Measurements from ENCODE around the gene PINLYP. TPM values are rescaled to one million over a fixed set of nuclear protein-coding genes. Genes with fewer than 3 reads are reported as not detected.
"Not testable (repeated sequence)": the region's sequence is repeated elsewhere in the genome, so short reads cannot be mapped to it uniquely, and the experiment has no call there.

PINLYP gene
- total RNA-seq, 1 experiment from 2014 or later = 3.9 TPM

- no peaks in the 10 kb centered on the region for H3K9me3 ChIP-seq (replicated peaks)
- H3K27me3 ChIP-seq = no peaks in the 10 kb centered on the region
- no peak overlapping the region for H3K4me3 ChIP-seq
- H3K36me3 ChIP-seq = peaks cover 3% of the 10 kb centered on the region
- H3K27ac ChIP-seq = no peak overlapping the region
- DNase-seq = no peak
- H3K4me1 ChIP-seq = 0 out of 2 replicates have a peak, but pooled peaks cover 4% of the 10 kb centered on the region
Observed at GRCh38 chr19:43598445-43599240, 23.0 kb downstream of the PINLYP start.

DNA sequence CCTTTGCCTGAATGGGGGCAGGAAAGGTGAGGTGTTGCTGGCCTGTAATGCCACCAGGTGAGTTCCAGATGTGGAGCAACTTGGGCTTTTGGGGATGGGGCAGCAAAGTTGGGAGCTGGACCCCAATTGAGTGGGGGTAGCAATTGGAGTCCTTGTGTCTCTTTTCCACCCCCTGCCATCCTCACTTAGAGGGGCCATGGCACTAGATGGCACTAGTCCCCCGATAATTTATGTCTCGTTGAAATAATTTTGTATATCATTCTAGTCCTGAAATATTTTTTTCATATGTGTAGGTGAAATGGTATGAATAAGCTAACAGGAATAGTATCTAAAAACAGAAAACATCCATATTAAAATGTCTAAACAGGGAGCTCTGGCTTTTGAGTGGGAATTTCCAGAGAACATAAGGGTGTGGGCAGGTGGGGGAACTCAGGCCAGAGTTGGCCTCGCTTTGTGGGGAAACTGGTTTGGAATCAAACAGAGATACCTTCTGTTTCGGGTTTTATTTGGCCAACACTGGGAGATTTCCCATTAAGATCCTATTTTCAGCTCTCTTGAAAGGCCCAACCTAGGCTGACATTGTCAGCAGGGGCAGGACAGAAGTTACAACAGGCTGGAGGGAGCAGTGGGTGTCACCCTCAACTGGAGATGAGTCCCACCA is 24.2 kb downstream of the PINLYP start:
- Histone ChIP-seq H3K27ac (no peak overlapping the region), H3K36me3 (peaks cover 3% of the 10 kb centered on the region), H3K4me1 (0 out of 2 replicates have a peak, but pooled peaks cover 4% of the 10 kb centered on the region), H3K27me3 (no peaks in the 10 kb centered on the region), H3K4me3 (no peak overlapping the region), H3K9me3 (replicated peaks) (no peaks in the 10 kb centered on the region)
- DNase-seq = no peak

GRCh38 chr19:43600326-43600725 is 24.7 kb downstream of the PINLYP start:
- H3K4me3 ChIP-seq; H3K4me1 ChIP-seq; H3K36me3 ChIP-seq; H3K9me3 ChIP-seq (replicated peaks); DNase-seq; H3K27ac ChIP-seq; H3K27me3 ChIP-seq: not testable (repeated sequence)

DNA sequence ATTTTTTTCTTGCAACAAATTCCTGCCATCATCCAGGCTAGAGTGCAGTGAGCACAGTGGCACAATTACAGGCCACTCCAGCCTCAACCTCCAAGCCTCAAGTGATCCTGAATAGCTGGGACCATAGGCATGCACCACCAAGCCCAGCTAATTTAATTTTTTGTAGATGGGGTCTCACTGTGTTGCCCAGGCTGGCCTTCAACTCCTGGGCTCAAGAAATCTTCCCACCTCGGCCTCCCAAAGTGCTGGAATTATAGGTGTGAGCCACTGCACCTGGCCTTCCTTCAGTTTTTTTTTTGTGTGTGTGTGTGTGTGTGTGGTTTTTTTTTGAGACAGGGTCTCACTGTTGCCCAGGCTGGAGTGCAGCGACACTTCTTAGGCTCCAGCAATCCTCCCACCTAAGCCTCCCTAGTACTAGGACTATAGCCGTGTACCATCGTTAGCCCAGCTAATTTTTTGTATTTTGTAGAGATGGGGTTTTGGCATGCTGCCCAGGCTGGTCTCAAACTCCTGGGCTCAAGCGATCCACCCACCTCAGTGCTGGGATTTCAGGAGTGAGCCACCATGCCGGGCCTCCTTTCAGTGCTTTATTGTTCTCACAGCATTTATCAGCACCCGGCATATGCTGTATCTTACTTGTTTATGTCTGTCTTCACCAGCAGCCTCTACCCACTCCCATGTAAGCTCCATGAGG is 30.4 kb downstream of the PINLYP start:
- DNase-seq = no peak
- Histone ChIP-seq H3K36me3 (peaks cover 5% of the 10 kb centered on the region), H3K27ac (no peak overlapping the region), H3K27me3 (no peaks in the 10 kb centered on the region), H3K4me1 (no peaks in the 10 kb centered on the region), H3K4me3 (no peak overlapping the region), H3K9me3 (replicated peaks) (no peaks in the 10 kb centered on the region)

- DNase-seq = no peak
- H3K4me3 ChIP-seq = no peak overlapping the region
- peaks cover 6% of the 10 kb centered on the region for H3K36me3 ChIP-seq
- no peaks in the 10 kb centered on the region for H3K9me3 ChIP-seq (replicated peaks)
- no peaks in the 10 kb centered on the region for H3K27me3 ChIP-seq
- no peak overlapping the region for H3K27ac ChIP-seq
- H3K4me1 ChIP-seq = no peaks in the 10 kb centered on the region
Observed at GRCh38 chr19:43606569-43607229, 31.1 kb downstream of the PINLYP start.

DNA sequence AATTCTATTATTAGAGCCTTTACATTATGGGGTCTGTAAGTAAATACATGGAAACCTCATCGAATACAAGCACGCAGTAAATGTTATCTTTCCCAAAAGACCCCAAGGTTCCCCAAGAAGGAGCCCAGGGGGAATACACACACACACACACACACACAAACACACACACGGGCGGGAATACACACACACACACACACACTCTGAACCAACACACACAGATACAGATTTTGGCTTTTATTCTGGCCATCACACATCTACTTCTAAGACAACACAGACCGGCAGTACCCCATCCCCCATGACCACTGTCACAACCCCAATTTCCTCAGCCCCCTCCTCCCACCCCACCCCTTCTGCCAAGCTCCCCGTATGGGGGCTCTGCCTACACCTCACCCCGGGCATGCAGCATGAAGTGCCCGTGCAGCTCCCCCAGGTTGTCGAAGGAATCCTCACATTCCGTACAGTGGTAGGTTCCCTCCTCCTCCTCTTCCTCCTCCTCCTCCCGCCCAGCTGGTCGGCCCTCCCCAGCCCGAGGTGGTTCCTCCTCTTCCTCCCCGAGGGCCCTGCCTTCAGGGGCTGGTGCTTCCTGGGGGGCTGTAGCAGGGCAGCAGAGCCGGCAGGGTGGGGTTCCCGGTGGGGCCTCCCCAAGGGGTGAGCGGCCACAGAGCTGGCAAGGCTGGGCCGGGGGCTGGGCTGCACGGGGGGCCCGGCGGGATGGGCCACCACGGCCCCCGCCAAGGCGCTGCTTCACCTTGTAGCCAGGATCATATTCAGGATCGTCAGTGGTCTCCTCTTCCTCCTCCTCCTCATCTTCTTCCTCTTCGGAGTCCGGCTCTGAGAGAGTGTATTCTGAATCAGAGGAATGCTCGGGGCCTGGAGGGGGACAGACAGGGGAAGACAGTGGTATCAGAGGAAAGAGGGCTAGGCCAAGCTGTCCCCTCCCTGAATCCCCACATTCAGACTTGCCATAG is 31.9 kb downstream of the PINLYP start:
- Histone ChIP-seq H3K4me1 (no peaks in the 10 kb centered on the region), H3K9me3 (replicated peaks) (no peaks in the 10 kb centered on the region), H3K36me3 (peaks cover 13% of the 10 kb centered on the region), H3K4me3 (no peak overlapping the region), H3K27ac (no peak overlapping the region), H3K27me3 (no peaks in the 10 kb centered on the region)
- no peak for DNase-seq

- H3K27ac ChIP-seq = no peak overlapping the region
- no peaks in the 10 kb centered on the region for H3K9me3 ChIP-seq (replicated peaks)
- no peaks in the 10 kb centered on the region for H3K27me3 ChIP-seq
- H3K4me1 ChIP-seq = no peaks in the 10 kb centered on the region
- no peak overlapping the region for H3K4me3 ChIP-seq
- no peak for DNase-seq
- H3K36me3 ChIP-seq = peaks cover 18% of the 10 kb centered on the region
Observed at GRCh38 chr19:43609872-43610271, 34.3 kb downstream of the PINLYP start.

- Histone ChIP-seq H3K4me1 (no peaks in the 10 kb centered on the region), H3K36me3 (peaks cover 18% of the 10 kb centered on the region), H3K27ac (no peak overlapping the region), H3K27me3 (no peaks in the 10 kb centered on the region), H3K9me3 (replicated peaks) (no peaks in the 10 kb centered on the region), H3K4me3 (no peak overlapping the region)
- DNase-seq = no peak
Observed at GRCh38 chr19:43610493-43610892, 34.9 kb downstream of the PINLYP start.

DNA sequence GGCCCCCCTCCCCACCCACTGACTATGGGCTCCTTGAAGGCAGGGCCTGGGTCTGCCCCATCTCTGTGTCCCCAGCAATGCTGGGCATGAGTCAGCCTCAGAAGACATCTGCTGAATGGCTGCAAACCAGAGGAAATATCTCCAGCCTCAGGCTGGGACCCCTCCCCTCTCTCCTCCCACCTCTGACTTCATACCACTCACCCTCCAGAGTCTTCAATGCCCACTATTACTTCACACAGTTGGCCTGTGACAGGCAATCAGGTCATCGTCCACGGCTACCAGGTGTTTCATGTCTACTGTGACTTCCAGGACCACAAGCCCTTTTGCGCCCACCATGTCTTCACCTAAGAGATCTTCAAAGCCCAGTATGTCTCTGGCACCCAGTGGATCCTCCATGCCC is 36.2 kb downstream of the PINLYP start, which contains the start of gene SRRM5:
TSS of gene SRRM5 (plus strand) at position 301 of the 400 bp plus-strand sequence. CDS start at position 335, 34 bp downstream.
- H3K4me1 ChIP-seq = no peaks in the 10 kb centered on the region
- H3K4me3 ChIP-seq = no peak within 1 kb of the TSS
- no peaks in the 10 kb centered on the region for H3K27me3 ChIP-seq
- no peaks in the 10 kb centered on the region for H3K9me3 ChIP-seq (replicated peaks)
- H3K27ac ChIP-seq = no peak within 1 kb of the TSS
- peaks cover 18% of the 10 kb centered on the region for H3K36me3 ChIP-seq
- no peak for DNase-seq

GRCh38 chr19:43612374-43612773 is 36.8 kb downstream of the PINLYP start:
- Histone ChIP-seq H3K27me3 (no peaks in the 10 kb centered on the region), H3K36me3 (peaks cover 18% of the 10 kb centered on the region), H3K27ac (no peak overlapping the region), H3K9me3 (replicated peaks) (no peaks in the 10 kb centered on the region), H3K4me1 (no peaks in the 10 kb centered on the region), H3K4me3 (no peak overlapping the region)
- no peak for DNase-seq

DNA sequence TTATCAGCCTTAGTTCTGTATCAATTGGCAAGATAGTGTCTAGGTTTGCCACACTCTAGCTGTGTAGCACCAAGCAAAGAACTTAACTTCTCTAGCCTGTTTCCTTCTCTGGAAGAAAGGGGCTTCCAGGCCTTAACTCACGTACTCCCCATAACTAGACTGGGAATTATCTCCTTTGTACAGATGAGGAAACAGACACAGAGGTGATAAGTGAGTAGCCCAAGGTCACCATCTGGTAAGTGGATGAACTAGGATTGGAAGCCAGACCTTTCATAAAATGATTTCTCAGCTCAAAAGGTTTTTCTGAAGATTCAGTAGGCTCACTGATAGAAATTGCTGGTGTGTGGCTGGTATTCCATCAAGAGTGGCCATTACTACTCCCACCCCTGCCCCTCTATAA is 40.7 kb downstream of the PINLYP start:
- no peaks in the 10 kb centered on the region for H3K9me3 ChIP-seq (replicated peaks)
- H3K27ac ChIP-seq = no peak overlapping the region
- H3K27me3 ChIP-seq = no peaks in the 10 kb centered on the region
- DNase-seq = no peak
- H3K36me3 ChIP-seq = peaks cover 15% of the 10 kb centered on the region
- H3K4me1 ChIP-seq = no peaks in the 10 kb centered on the region
- no peak overlapping the region for H3K4me3 ChIP-seq

- Histone ChIP-seq H3K36me3 (peaks cover 9% of the 10 kb centered on the region), H3K4me1 (no peaks in the 10 kb centered on the region), H3K4me3 (no peak overlapping the region), H3K9me3 (replicated peaks) (no peaks in the 10 kb centered on the region), H3K27ac (no peak overlapping the region), H3K27me3 (no peaks in the 10 kb centered on the region)
- no peak for DNase-seq
Observed at GRCh38 chr19:43616954-43617353, 41.4 kb downstream of the PINLYP start.

DNA sequence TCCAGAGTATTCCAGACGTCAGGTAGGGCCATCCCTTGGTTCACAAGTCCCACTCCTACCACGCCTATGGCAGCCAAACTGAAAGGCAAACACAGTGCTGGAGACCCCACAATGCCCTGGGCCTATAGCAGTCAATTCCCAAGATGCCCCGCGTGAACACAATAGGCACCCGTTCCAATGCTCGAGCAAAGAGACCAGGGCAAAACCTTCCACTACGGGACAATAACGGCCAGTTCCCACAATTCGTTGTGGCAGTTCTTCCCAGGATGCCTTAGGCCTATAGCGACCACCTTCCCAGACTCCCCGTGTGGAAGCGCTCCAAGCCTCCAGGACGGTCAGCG is 43.3 kb downstream of the PINLYP start:
- Histone ChIP-seq H3K9me3 (replicated peaks) (no peaks in the 10 kb centered on the region), H3K4me3 (peak overlapping the region; percentile 69), H3K27me3 (no peaks in the 10 kb centered on the region), H3K36me3 (no peaks in the 10 kb centered on the region), H3K27ac (peak overlapping the region; percentile 89), H3K4me1 (no peaks in the 10 kb centered on the region)
- DNase-seq = peak in 1 of 2 experiments; percentile 91

All from SJCRH30 (cell line).